ENCODE measurements around the gene USP20. TPM values are rescaled to one million over a fixed set of nuclear protein-coding genes. Genes with fewer than 3 reads are reported as not detected.
A peak's percentile ranks its signal among the peaks of the same experiment; 100 is the strongest.

The USP20 gene
- total RNA-seq, 1 experiment from 2014 or later, result 16.8 TPM

- no peaks in the 10 kb centered on the region for H3K36me3 ChIP-seq (ENCODE audit: control insufficient read depth in 1 of 2, insufficient read depth in 2 of 2, low read length in 2 of 2)
- H3K9ac ChIP-seq (ENCODE audit: low read length), result peak overlapping the region; percentile 66
- H3K4me3 ChIP-seq (replicated peaks in 1 of 2; ENCODE audit: low read depth in 1 of 2, low read length in 2 of 2), result peak overlapping the region; percentile 35 to 50
- POLR2A ChIA-PET, result no interaction called here
- intact Hi-C loops (cut with micrococcal nuclease), result loop anchor here (1.0 to 2.0 kb wide), 2 partner anchors 156 to 214 kb away; no protein-coding TSS in a partner anchor
- no peaks in the 10 kb centered on the region for H3K27me3 ChIP-seq (ENCODE audit: insufficient read depth, low read length)
- RAD21 ChIA-PET (ENCODE audit: low non-redundant PET in 1 of 2, low total read pairs in 2 of 2, uncharacterized antibody in 2 of 2, unreplicated experiment in 2 of 2), result no interaction called here
- H3K27ac ChIP-seq (ENCODE audit: low read depth, low read length), result peak overlapping the region; percentile 70
- H3K4me2 ChIP-seq (ENCODE audit: low read length), result peak overlapping the region; percentile 84
- no peaks in the 10 kb centered on the region for H3K79me2 ChIP-seq (ENCODE audit: insufficient read depth, low read length)
- no peaks in the 10 kb centered on the region for H3K9me2 ChIP-seq (ENCODE audit: insufficient read depth)
- H4K20me1 ChIP-seq (ENCODE audit: insufficient read depth), result no peaks in the 10 kb centered on the region
- ATAC-seq (peak; percentile 23), DNase-seq (ENCODE audit: low read depth, low spot score) (no peak)
- H2AFZ ChIP-seq (ENCODE audit: low read depth, low read length, poor library complexity, severe bottlenecking), result no peak overlapping the region
- no peaks in the 10 kb centered on the region for H3K9me3 ChIP-seq (ENCODE audit: control insufficient read depth in 1 of 2, insufficient read depth in 1 of 2, low read depth in 1 of 2, low read length in 2 of 2)
- peak; percentile 37; the same call in 1 of the 2 replicates for TF ChIP-seq ZFX (IDR thresholded peaks at IDR 0.05)
- TF ChIP-seq SIN3A (IDR thresholded peaks at IDR 0.05; ENCODE audit: low read depth), result no peak
- no peak for TF ChIP-seq POLR2A (IDR thresholded peaks at IDR 0.05; ENCODE audit: borderline replicate concordance, extremely low read depth, insufficient read depth, insufficient read length)
- TF ChIP-seq EZH2phosphoT487 (IDR thresholded peaks at IDR 0.05; ENCODE audit: borderline replicate concordance), result no peak
- no peak for TF ChIP-seq CBX3 (IDR thresholded peaks at IDR 0.05; ENCODE audit: low read depth)
- no peak for TF ChIP-seq ZNF274 (IDR thresholded peaks at IDR 0.05; ENCODE audit: low read depth, low read length)
- TF ChIP-seq FOSL1 (IDR thresholded peaks at IDR 0.05; ENCODE audit: low read depth), result no peak
- no peak for TF ChIP-seq TCF7L2 (IDR thresholded peaks at IDR 0.05; ENCODE audit: borderline replicate concordance, extremely low read depth, insufficient read depth, insufficient read length)
- TF ChIP-seq MAX (IDR thresholded peaks at IDR 0.05), result no peak
- H3K4me1 ChIP-seq (ENCODE audit: control insufficient read depth in 1 of 2, insufficient read depth in 2 of 2, low read length in 2 of 2), result peaks cover 22 to 31% of the 10 kb centered on the region in 2 experiments
- CTCF ChIA-PET, result interaction anchor here (0.6 to 1.8 kb wide), 3 partner anchors 25 to 218 kb away, joined by 3 to 5 read pairs (median 3); no protein-coding TSS in a partner anchor
- TSS peak; percentile 49 for BruUV-seq (replicated peaks)
These were observed 49.9 kb downstream of the USP20 start for GRCh38 chr9:129885018-129885669.

GRCh38 chr9:129885670-129886106, 50.4 kb downstream of the USP20 start:
- peak overlapping the region; percentile 70 for H3K27ac ChIP-seq (ENCODE audit: low read depth, low read length)
- intact Hi-C loops (cut with micrococcal nuclease), result loop anchor here (1.0 to 2.0 kb wide), 2 partner anchors 155 to 214 kb away; no protein-coding TSS in a partner anchor
- ATAC-seq, result peak; percentile 91
- H3K4me3 ChIP-seq (replicated peaks in 1 of 2; ENCODE audit: low read depth in 1 of 2, low read length in 2 of 2), result peak overlapping the region; percentile 35 to 50
- DNase-seq (ENCODE audit: low read depth, low spot score), result peak; percentile 57
- no peaks in the 10 kb centered on the region for H3K9me3 ChIP-seq (ENCODE audit: control insufficient read depth in 1 of 2, insufficient read depth in 1 of 2, low read depth in 1 of 2, low read length in 2 of 2)
- H3K36me3 ChIP-seq (ENCODE audit: control insufficient read depth in 1 of 2, insufficient read depth in 2 of 2, low read length in 2 of 2), result no peaks in the 10 kb centered on the region
- TF ChIP-seq SRF (IDR thresholded peaks at IDR 0.05; ENCODE audit: low read depth) (no peak), YY1 (IDR thresholded peaks at IDR 0.05; ENCODE audit: extremely low read depth, insufficient replicate concordance, low read depth, low read length) (peak; percentile 84), CEBPB (IDR thresholded peaks at IDR 0.05; ENCODE audit: low read depth) (no peak), RAD21 (IDR thresholded peaks at IDR 0.05; ENCODE audit: low read depth) (peak; percentile 99), SP1 (IDR thresholded peaks at IDR 0.05; ENCODE audit: low read depth) (peak; percentile 28; the same call in 1 of the 2 replicates), CTCF (IDR thresholded peaks at IDR 0.05 in 2 of 3, conservative IDR thresholded peaks at IDR 0.05 in 1 of 3; ENCODE audit: borderline replicate concordance in 1 of 3, insufficient read depth in 1 of 3, low read depth in 2 of 3, low read length in 2 of 3) (peak; percentile 82 to 95 (median 87)), POLR2AphosphoS5 (IDR thresholded peaks at IDR 0.05; ENCODE audit: low read depth, low read length) (peak; percentile 53), POLR2A (IDR thresholded peaks at IDR 0.05; ENCODE audit: borderline replicate concordance, extremely low read depth, insufficient read depth, insufficient read length) (no peak), CBX3 (IDR thresholded peaks at IDR 0.05; ENCODE audit: low read depth) (peak; percentile 51; the same call in 1 of the 2 replicates), EZH2 (IDR thresholded peaks at IDR 0.05) (no peak), MAX (IDR thresholded peaks at IDR 0.05) (peak; percentile 37; the same call in 1 of the 2 replicates)
- H3K4me1 ChIP-seq (ENCODE audit: control insufficient read depth in 1 of 2, insufficient read depth in 2 of 2, low read length in 2 of 2), result peaks cover 22 to 31% of the 10 kb centered on the region in 2 experiments
- no peaks in the 10 kb centered on the region for H3K79me2 ChIP-seq (ENCODE audit: insufficient read depth, low read length)
- H4K20me1 ChIP-seq (ENCODE audit: insufficient read depth), result no peaks in the 10 kb centered on the region
- no peaks in the 10 kb centered on the region for H3K9me2 ChIP-seq (ENCODE audit: insufficient read depth)
- RAD21 ChIA-PET (ENCODE audit: low non-redundant PET in 1 of 2, low total read pairs in 2 of 2, uncharacterized antibody in 2 of 2, unreplicated experiment in 2 of 2), result no interaction called here
- peak overlapping the region; percentile 84 for H3K4me2 ChIP-seq (ENCODE audit: low read length)
- CTCF ChIA-PET, result interaction anchor here (1.8 kb wide), 1 partner anchor 155 kb away, joined by 5 read pairs; no protein-coding TSS in a partner anchor
- H3K27me3 ChIP-seq (ENCODE audit: insufficient read depth, low read length), result no peaks in the 10 kb centered on the region
- peak overlapping the region; percentile 66 for H3K9ac ChIP-seq (ENCODE audit: low read length)
- POLR2A ChIA-PET, result no interaction called here
- no TSS peak for BruUV-seq (replicated peaks)
- no peak overlapping the region for H2AFZ ChIP-seq (ENCODE audit: low read depth, low read length, poor library complexity, severe bottlenecking)

Measured in HCT116 (cell line).